H1 (cell line): ENCODE data around the gene GALNTL6. TPM values are rescaled to one million over a fixed set of nuclear protein-coding genes. Genes with fewer than 3 reads are reported as not detected.

ENCODE experiments used
- CTCF ChIA-PET: fragments of 300-600 bp; sonication (Branson Sonifier 250); formaldehyde crosslinking; loops from one replicate; lab custom pipeline; 2021; ENCODE audit not compliant: partially characterized antibody; lab: Charles Lee
- POLR2A ChIA-PET: fragments of 300-600 bp; sonication (Branson Sonifier 250); formaldehyde crosslinking; loops from one replicate; lab custom pipeline; 2021; ENCODE audit warnings: inconsistent platforms; ENCODE audit not compliant: partially characterized antibody; lab: Charles Lee
- DNase-seq, 2 experiments: peaks; one replicate each; pipeline versions ENCODE4 v3.0.0 to v3.0.0-alpha.2; 2010 to 2022; ENCODE audit warnings: low spot score in 2 of 2, low read depth in 1 of 2, mixed read lengths in 1 of 2
- FAIRE-seq: peaks from 2 replicates; lab custom pipeline; 2011; peaks lifted over from hg19 to GRCh38; lab: Jason Lieb, UNC
- H2AFZ ChIP-seq: 2 replicates; pipeline ENCODE4 v1.8.1; 2012; ENCODE audit warnings: low read length, inconsistent platforms
- H2AK5ac ChIP-seq: 2 replicates; pipeline ENCODE4 v1.6.1; 2013; ENCODE audit warnings: low read depth, low read length
- H2BK120ac ChIP-seq: replicated peaks from 2 replicates; pipeline ENCODE3; 2013; ENCODE audit warnings: low read depth, low read length, inconsistent platforms
- H2BK12ac ChIP-seq: 2 replicates; pipeline ENCODE4 v1.6.1; 2013; ENCODE audit warnings: low read depth, low read length
- H2BK15ac ChIP-seq: 2 replicates; pipeline ENCODE4 v1.6.1; 2013; ENCODE audit warnings: low read length
- H2BK20ac ChIP-seq: 2 replicates; pipeline ENCODE4 v1.6.1; 2013; ENCODE audit warnings: low read length
- H2BK5ac ChIP-seq: 2 replicates; pipeline ENCODE4 v1.6.1; 2013; ENCODE audit warnings: low read depth, low read length
- H3K14ac ChIP-seq: 2 replicates; pipeline ENCODE4 v1.6.1; 2013; ENCODE audit warnings: inconsistent platforms; ENCODE audit not compliant: insufficient read length
- H3K18ac ChIP-seq: 2 replicates; pipeline ENCODE4 v1.6.1; 2013; ENCODE audit warnings: low read length; ENCODE audit errors: extremely low read depth
- H3K23ac ChIP-seq: 2 replicates; pipeline ENCODE4 v1.6.1; 2013; ENCODE audit warnings: inconsistent platforms; ENCODE audit not compliant: insufficient read length
- H3K23me2 ChIP-seq: 2 replicates; pipeline ENCODE4 v1.6.1; 2013; ENCODE audit warnings: low read depth, low read length
- H3K27ac ChIP-seq: 2 replicates; pipeline ENCODE4 v1.6.1; 2011; ENCODE audit warnings: low read depth, low read length, inconsistent platforms
- H3K27me3 ChIP-seq, 4 experiments: replicated peaks in 1 of 4; 1 replicate in 1 of 4; 2 replicates in 3 of 4; pipeline versions ENCODE4 v1.6.1 to v1.8.1; 2011 to 2013; ENCODE audit warnings: low read length in 3 of 4, mild to moderate bottlenecking in 3 of 4, inconsistent platforms in 2 of 4, mixed read lengths in 2 of 4, moderate library complexity in 1 of 4; ENCODE audit not compliant: control insufficient read depth in 3 of 4, insufficient read depth in 3 of 4; ENCODE audit errors: extremely low read depth in 1 of 4
- H3K36me3 ChIP-seq, 4 experiments: 2 replicates each; pipeline versions ENCODE4 v1.6.1 to v1.8.1; 2011 to 2013; ENCODE audit warnings: mild to moderate bottlenecking in 4 of 4, low read length in 3 of 4, moderate library complexity in 2 of 4, control low read depth in 1 of 4, inconsistent platforms in 1 of 4; ENCODE audit not compliant: insufficient read depth in 4 of 4, control insufficient read depth in 2 of 4
- H3K4ac ChIP-seq: replicated peaks from 2 replicates; pipeline ENCODE3; 2013; ENCODE audit warnings: low read length, low read depth, mixed read lengths, inconsistent platforms; ENCODE audit not compliant: insufficient read length
- H3K4me1 ChIP-seq, 4 experiments: replicated peaks in 1 of 4; 1 replicate in 1 of 4; 2 replicates in 3 of 4; pipeline versions ENCODE4 v1.6.1 to v1.8.1; 2011 to 2013; ENCODE audit warnings: low read length in 3 of 4, inconsistent platforms in 2 of 4, mixed read lengths in 1 of 4; ENCODE audit not compliant: insufficient read depth in 4 of 4, control insufficient read depth in 3 of 4
- H3K4me2 ChIP-seq, 2 experiments: 2 replicates each; pipeline versions ENCODE4 v1.6.1 to v1.8.1; 2011 to 2013; ENCODE audit warnings: low read depth in 2 of 2, low read length in 2 of 2, control low read depth in 1 of 2, inconsistent platforms in 1 of 2, mild to moderate bottlenecking in 1 of 2; ENCODE audit not compliant: insufficient read depth in 1 of 2
- H3K4me3 ChIP-seq, 4 experiments: fragments of 200-600, 300-600 bp in 1 of 4; sonication (generic), shearing (Covaris generic), sonication (Bioruptor Twin) in 1 of 4; 2 replicates each; pipeline versions ENCODE4 v1.5.1 to v1.8.1; 2011 to 2016; ENCODE audit warnings: low read length in 4 of 4, low read depth in 3 of 4, control low read depth in 2 of 4, inconsistent platforms in 2 of 4, mild to moderate bottlenecking in 2 of 4, mixed read lengths in 1 of 4, moderate library complexity in 1 of 4; ENCODE audit not compliant: insufficient read depth in 2 of 4; ENCODE audit errors: extremely low read depth in 1 of 4
- H3K56ac ChIP-seq: replicated peaks from 2 replicates; pipeline ENCODE3; 2013; ENCODE audit warnings: low read depth, mild to moderate bottlenecking, mixed read lengths, low read length, inconsistent platforms; ENCODE audit not compliant: insufficient read length
- H3K79me1 ChIP-seq: 2 replicates; pipeline ENCODE4 v1.6.1; 2013; ENCODE audit warnings: low read depth, low read length, control low read depth
- H3K79me2 ChIP-seq, 2 experiments: 2 replicates each; pipeline versions ENCODE4 v1.6.1 to v1.8.1; 2012 to 2013; ENCODE audit warnings: low read length in 2 of 2, mild to moderate bottlenecking in 2 of 2, inconsistent platforms in 1 of 2; ENCODE audit not compliant: insufficient read depth in 2 of 2, control insufficient read depth in 1 of 2
- H3K9ac ChIP-seq, 4 experiments: replicated peaks in 1 of 4; 1 replicate in 1 of 4; 2 replicates in 3 of 4; pipeline versions ENCODE4 v1.6.1 to v1.8.1; 2011 to 2013; ENCODE audit warnings: low read depth in 3 of 4, low read length in 3 of 4, control low read depth in 2 of 4, mild to moderate bottlenecking in 2 of 4, moderate library complexity in 2 of 4, inconsistent platforms in 1 of 4; ENCODE audit errors: extremely low read depth in 1 of 4
- H3K9me3 ChIP-seq, 2 experiments: 2 replicates each; pipeline versions ENCODE4 v1.6.1 to v1.8.1; 2012 to 2013; ENCODE audit warnings: mild to moderate bottlenecking in 2 of 2, moderate library complexity in 2 of 2, control low read depth in 1 of 2, inconsistent platforms in 1 of 2, low read depth in 1 of 2, low read length in 1 of 2, mixed read lengths in 1 of 2; ENCODE audit not compliant: insufficient read depth in 2 of 2
- H4K20me1 ChIP-seq, 2 experiments: replicated peaks in 1 of 2; 2 replicates each; pipeline versions ENCODE3 to v1.8.1; 2011 to 2013; ENCODE audit warnings: inconsistent platforms in 2 of 2, low read length in 2 of 2, mild to moderate bottlenecking in 1 of 2; ENCODE audit not compliant: insufficient read depth in 2 of 2, control insufficient read depth in 1 of 2
- H4K5ac ChIP-seq: 2 replicates; pipeline ENCODE4 v1.6.1; 2013; ENCODE audit warnings: low read length, low read depth, mixed read lengths, inconsistent platforms; ENCODE audit not compliant: insufficient read length
- H4K8ac ChIP-seq: 2 replicates; pipeline ENCODE4 v1.8.0; 2013; ENCODE audit warnings: mild to moderate bottlenecking, moderate library complexity, low read length, inconsistent platforms; ENCODE audit not compliant: insufficient read depth; ENCODE audit errors: extremely low read depth
- H4K91ac ChIP-seq: replicated peaks from 2 replicates; pipeline ENCODE3; 2013; ENCODE audit warnings: low read length, mixed read lengths, inconsistent platforms; ENCODE audit not compliant: insufficient read length
- EGR1 ChIP-seq: IDR thresholded peaks from 2 replicates; pipeline ENCODE4 v1.6.1; 2011; ENCODE audit warnings: low read depth, low read length, borderline replicate concordance
- EP300 ChIP-seq, 2 experiments: IDR thresholded peaks; 1 replicate in 1 of 2; 2 replicates in 1 of 2; pipeline ENCODE4 v1.6.1; 2011 to 2012; ENCODE audit warnings: low read depth in 2 of 2, low read length in 2 of 2, mild to moderate bottlenecking in 2 of 2, borderline replicate concordance in 1 of 2, inconsistent platforms in 1 of 2, moderate library complexity in 1 of 2
- SP1 ChIP-seq: IDR thresholded peaks from 2 replicates; pipeline ENCODE4 v1.6.1; 2011; ENCODE audit warnings: low read depth, low read length
- TCF12 ChIP-seq: IDR thresholded peaks from 2 replicates; pipeline ENCODE4 v1.6.1; 2011; ENCODE audit warnings: low read depth, mild to moderate bottlenecking, low read length
- polyA plus RNA-seq, 7 experiments: library from polyadenylated mRNA; depleted of rRNA in 3 of 7; stranded (reverse) in 5 of 7; unstranded in 2 of 7; fragments of >200 nt in 5 of 7; fragments of 200-250 nt in 2 of 7; gene quantifications; 1 replicate in 5 of 7; 2 replicates in 1 of 7; 4 replicates in 1 of 7; pipeline versions ENCODE4 v1.2.1 to v1.2.3, GENCODE V29; 2011 to 2013; ENCODE audit warnings: missing spikeins in 2 of 7, mixed read lengths in 2 of 7
- total RNA-seq: library from RNA; stranded (reverse); fragmentation: NEBNext Ultra II Directional; extraction: Animal tissue kit (Norgen Biotek cat#: 25700); gene quantifications from 2 replicates; pipeline ENCODE4 v1.2.1, GENCODE V29; 2021

The GALNTL6 gene
- total and polyA plus RNA-seq, 2 of the 8 experiments (the other 6 are each of a cell fraction or from before 2014, with no cell fraction given) = 0.03 to 0.32 TPM

- no peak overlapping the region for H2BK120ac ChIP-seq
- H3K27me3 ChIP-seq = no peaks in the 10 kb centered on the region
- H3K4ac ChIP-seq = no peak overlapping the region
- no peak overlapping the region for H3K14ac ChIP-seq
- H3K23ac ChIP-seq = no peak overlapping the region
- H3K4me1 ChIP-seq = no peaks in the 10 kb centered on the region
- FAIRE-seq = no peak
- ChIA-PET POLR2A (no interaction called here), CTCF (interaction anchor here (1.0 kb wide), 1 partner anchor 8 kb away, joined by 4 read pairs; no protein-coding TSS in a partner anchor)
- no peak overlapping the region for H4K91ac ChIP-seq
- H3K27ac ChIP-seq = no peak overlapping the region
- H4K8ac ChIP-seq = no peak overlapping the region
- H3K56ac ChIP-seq = no peak overlapping the region
- no peaks in the 10 kb centered on the region for H3K79me1 ChIP-seq
- no peak overlapping the region; the same call in 1 of the 2 replicates for H2AFZ ChIP-seq
- H4K20me1 ChIP-seq = no peaks in the 10 kb centered on the region
- no peak overlapping the region for H2BK15ac ChIP-seq
- H3K18ac ChIP-seq = no peak overlapping the region
- no peak overlapping the region for H2AK5ac ChIP-seq
- DNase-seq = no peak
- H2BK12ac ChIP-seq = no peak overlapping the region
- H3K4me3 ChIP-seq = no peak overlapping the region
- H3K9ac ChIP-seq = no peak overlapping the region
- H4K5ac ChIP-seq = no peak overlapping the region
- H3K9me3 ChIP-seq = no peaks in the 10 kb centered on the region
- no peak overlapping the region for H2BK20ac ChIP-seq
- no peaks in the 10 kb centered on the region for H3K36me3 ChIP-seq
- no peaks in the 10 kb centered on the region for H3K79me2 ChIP-seq
- no peak overlapping the region for H3K4me2 ChIP-seq
- H2BK5ac ChIP-seq = no peak overlapping the region
- no peaks in the 10 kb centered on the region for H3K23me2 ChIP-seq
- TF ChIP-seq TCF12 = no peak
- TF ChIP-seq EGR1 = no peak
- TF ChIP-seq EP300 (IDR thresholded peaks at IDR 0.05; ENCODE audit: borderline replicate concordance in 1 of 2, low read depth in 2 of 2, low read length in 2 of 2) = no peak
- no peak for TF ChIP-seq SP1
Observed at GRCh38 chr4:172680691-172681090, 867.5 kb downstream of the GALNTL6 start.
